Upper lobe of right lung (tissue), 1 donor: ENCODE data around the gene TUBA3E. TPM values are rescaled to one million over a fixed set of nuclear protein-coding genes. Genes with fewer than 3 reads are reported as not detected.
A peak's percentile ranks its signal among the peaks of the same experiment; 100 is the strongest.
"Not testable (repeated sequence)": the region's sequence is repeated elsewhere in the genome, so short reads cannot be mapped to it uniquely, and the experiment has no call there.

Experiments
- ATAC-seq: fragments of 200-7000 bp; cut with Tn5 transposase; one replicate; pipeline ENCODE4 v1.9.1; 2020; ENCODE audit warnings: mild to moderate bottlenecking, moderate library complexity
- DNase-seq: peaks from one replicate; pipeline ENCODE4 v3.0.0-alpha.2; 2020
- H3K27ac ChIP-seq: fragments of 200-600 bp; one replicate; pipeline ENCODE4 v1.8.0; 2022
- H3K27me3 ChIP-seq: fragments of 200-600 bp; one replicate; pipeline ENCODE4 v1.8.0; 2022; ENCODE audit warnings: mild to moderate bottlenecking
- H3K36me3 ChIP-seq: fragments of 200-600 bp; one replicate; pipeline ENCODE4 v1.8.0; 2022
- H3K4me1 ChIP-seq: fragments of 200-600 bp; one replicate; pipeline ENCODE4 v1.8.0; 2022
- H3K4me3 ChIP-seq: fragments of 200-600 bp; one replicate; pipeline ENCODE4 v1.8.0; 2022; ENCODE audit warnings: mild to moderate bottlenecking
- H3K9me3 ChIP-seq: fragments of 200-600 bp; one replicate; pipeline ENCODE4 v1.8.0; 2022
- CTCF ChIP-seq: fragments of 200-600 bp; IDR thresholded peaks from one replicate; pipeline ENCODE4 v1.8.0; 2022; ENCODE audit warnings: antibody characterized with exemption
- intact Hi-C: fragments of 100-400 bp; cut with DNase I; formaldehyde crosslinking; loops from one replicate; pipeline ENCODE4 v1.11.0; 2022
- total RNA-seq: library from RNA; stranded (reverse); fragmentation: NEBNext Ultra II Directional; extraction: Animal tissue kit (Norgen Biotek cat#: 25700); gene quantifications from one replicate; pipeline ENCODE4 v1.2.1, GENCODE V29; 2021
- donor health status: DM: no; HTN: yes; CAD: no; lungs with severe emphysema.

The TUBA3E gene
- total RNA-seq, 1 donor from 2014 or later = not detected

DNA sequence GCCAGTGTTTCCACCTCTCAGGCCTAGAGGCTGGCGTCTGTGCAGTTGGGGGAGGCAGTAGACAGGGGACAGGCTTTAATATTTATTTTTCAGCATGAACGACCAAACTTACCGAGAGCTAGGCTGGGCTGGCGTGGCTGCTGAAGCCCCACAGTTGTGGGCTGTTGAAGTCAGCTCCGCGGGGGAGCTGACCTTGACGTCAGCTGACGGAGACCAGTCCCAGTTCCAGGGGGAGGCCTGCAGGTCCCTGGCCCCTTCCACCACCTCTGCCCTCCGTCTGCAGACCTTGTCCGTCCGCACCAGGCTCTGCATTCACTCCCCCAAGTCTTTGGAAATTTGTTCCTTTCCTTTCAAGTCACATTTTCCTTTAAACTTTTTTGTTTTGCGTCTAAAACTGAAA, 33.4 kb upstream of the TUBA3E start:
- DNase-seq (no peak), ATAC-seq (no peak)
- Histone ChIP-seq H3K4me1 (no peaks in the 10 kb centered on the region), H3K9me3 (no peaks in the 10 kb centered on the region), H3K36me3 (no peaks in the 10 kb centered on the region), H3K27me3 (no peaks in the 10 kb centered on the region), H3K4me3 (no peak overlapping the region), H3K27ac (no peak overlapping the region)
- no peak for TF ChIP-seq CTCF
- intact Hi-C loops = no loop called here

- DNase-seq, H3K4me3 ChIP-seq, ATAC-seq, H3K36me3 ChIP-seq, H3K9me3 ChIP-seq, H3K27me3 ChIP-seq, H3K4me1 ChIP-seq, intact Hi-C loops, H3K27ac ChIP-seq: not testable (repeated sequence)
Observed at GRCh38 chr2:130230907-130231306, 32.7 kb upstream of the TUBA3E start.

GRCh38 chr2:130230376-130230775, 32.1 kb upstream of the TUBA3E start:
- H3K9me3 ChIP-seq, DNase-seq, H3K4me1 ChIP-seq, H3K27ac ChIP-seq, H3K27me3 ChIP-seq, H3K36me3 ChIP-seq, intact Hi-C loops, H3K4me3 ChIP-seq: not testable (repeated sequence)
- peak; percentile 10 for ATAC-seq

DNA sequence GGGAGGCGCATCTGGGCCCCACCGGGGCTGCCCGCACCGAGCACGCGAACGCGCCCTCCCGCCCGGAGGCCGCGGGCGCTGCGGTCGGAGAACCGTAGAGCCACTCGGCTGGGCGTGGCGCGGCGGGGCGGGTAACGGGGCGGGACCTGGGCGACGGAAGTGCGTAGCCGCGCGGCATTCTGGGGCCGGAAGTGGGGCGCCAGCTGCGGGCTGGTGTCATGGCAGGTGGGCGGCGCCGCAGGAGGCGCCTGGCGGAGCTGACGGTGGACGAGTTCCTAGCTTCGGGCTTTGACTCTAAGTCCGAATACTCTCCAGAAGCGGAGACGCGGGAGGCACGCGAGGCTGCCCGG, 30.9 kb upstream of the TUBA3E start:
- H3K36me3 ChIP-seq, H3K27me3 ChIP-seq, intact Hi-C loops, H3K4me3 ChIP-seq, H3K27ac ChIP-seq, H3K9me3 ChIP-seq, DNase-seq, H3K4me1 ChIP-seq: not testable (repeated sequence)
- peak; percentile 51 for ATAC-seq

DNA sequence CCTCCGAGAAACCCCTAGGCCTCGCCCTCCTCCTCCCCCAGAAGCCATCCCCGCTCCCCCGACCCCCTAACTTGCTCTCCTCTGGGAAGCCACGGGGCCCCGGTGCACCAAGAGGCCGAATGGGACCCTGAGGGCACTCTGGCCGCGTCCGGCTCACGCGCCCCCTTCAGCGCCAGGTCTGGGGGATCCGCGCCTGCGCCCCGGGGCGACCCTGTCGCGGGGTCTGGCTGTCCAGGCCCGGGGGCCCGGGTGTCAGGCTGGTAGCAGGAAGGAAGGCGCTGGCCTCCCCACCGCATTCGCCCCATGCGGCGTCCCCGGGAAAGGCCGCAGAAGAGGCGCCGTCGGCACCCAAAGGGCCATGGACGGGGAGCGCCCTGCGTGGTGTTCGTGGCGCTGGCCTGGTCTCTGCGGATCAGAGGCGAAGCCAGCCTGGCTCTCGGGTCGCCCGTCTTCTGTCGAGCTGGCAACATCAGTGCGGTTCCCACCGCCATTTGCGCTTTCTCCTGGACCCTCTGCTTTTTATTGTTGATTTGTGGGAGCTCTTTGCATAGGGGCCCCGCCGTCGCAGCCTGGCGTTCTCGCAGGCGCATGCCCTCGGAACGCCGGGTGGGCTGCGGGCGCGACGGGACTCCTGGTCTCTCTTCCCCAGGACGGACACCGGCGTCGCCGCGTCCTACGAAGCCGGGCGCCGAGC, 30.4 kb upstream of the TUBA3E start:
- H3K36me3 ChIP-seq, ATAC-seq, H3K9me3 ChIP-seq, H3K4me3 ChIP-seq, H3K27ac ChIP-seq, H3K27me3 ChIP-seq, H3K4me1 ChIP-seq, DNase-seq, intact Hi-C loops: not testable (repeated sequence)

GRCh38 chr2:130228005-130228404, 29.8 kb upstream of the TUBA3E start:
- H3K36me3 ChIP-seq, DNase-seq, intact Hi-C loops, H3K4me3 ChIP-seq, H3K27me3 ChIP-seq, ATAC-seq, H3K9me3 ChIP-seq, H3K4me1 ChIP-seq, H3K27ac ChIP-seq: not testable (repeated sequence)

GRCh38 chr2:130222523-130222922, 24.3 kb upstream of the TUBA3E start:
- H3K36me3 ChIP-seq, DNase-seq, H3K4me3 ChIP-seq, intact Hi-C loops, H3K9me3 ChIP-seq, H3K27me3 ChIP-seq, ATAC-seq, H3K4me1 ChIP-seq, H3K27ac ChIP-seq: not testable (repeated sequence)

DNA sequence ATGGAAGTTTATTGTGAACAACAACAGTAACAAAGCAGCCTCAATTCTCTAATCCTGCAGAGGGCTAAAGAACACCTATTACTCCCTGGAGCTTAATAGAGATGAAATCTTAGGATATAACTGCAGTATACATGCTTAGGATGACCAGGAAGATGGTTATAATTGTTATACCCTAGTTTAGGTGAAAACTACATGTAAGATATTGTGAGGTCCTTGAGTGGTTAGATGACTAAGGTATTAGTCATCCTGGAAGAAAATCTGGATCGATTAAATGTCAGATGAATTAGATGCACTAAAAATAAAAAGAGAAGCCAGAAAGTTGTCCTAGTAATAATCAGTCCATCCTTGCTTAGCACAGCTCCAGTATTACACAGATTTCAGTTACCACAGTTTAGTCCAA, 22.3 kb upstream of the TUBA3E start:
- not testable (repeated sequence) for ATAC-seq

GRCh38 chr2:130219147-130219546, 20.9 kb upstream of the TUBA3E start:
- H3K4me1 ChIP-seq, intact Hi-C loops, DNase-seq, H3K9me3 ChIP-seq, ATAC-seq, H3K36me3 ChIP-seq, H3K4me3 ChIP-seq, H3K27ac ChIP-seq, H3K27me3 ChIP-seq: not testable (repeated sequence)

More for the DNA sequence above, 22.3 kb upstream of the TUBA3E start:
- H3K4me3 ChIP-seq, H3K27ac ChIP-seq, H3K36me3 ChIP-seq, H3K4me1 ChIP-seq, intact Hi-C loops, H3K27me3 ChIP-seq, H3K9me3 ChIP-seq, DNase-seq: not testable (repeated sequence)

DNA sequence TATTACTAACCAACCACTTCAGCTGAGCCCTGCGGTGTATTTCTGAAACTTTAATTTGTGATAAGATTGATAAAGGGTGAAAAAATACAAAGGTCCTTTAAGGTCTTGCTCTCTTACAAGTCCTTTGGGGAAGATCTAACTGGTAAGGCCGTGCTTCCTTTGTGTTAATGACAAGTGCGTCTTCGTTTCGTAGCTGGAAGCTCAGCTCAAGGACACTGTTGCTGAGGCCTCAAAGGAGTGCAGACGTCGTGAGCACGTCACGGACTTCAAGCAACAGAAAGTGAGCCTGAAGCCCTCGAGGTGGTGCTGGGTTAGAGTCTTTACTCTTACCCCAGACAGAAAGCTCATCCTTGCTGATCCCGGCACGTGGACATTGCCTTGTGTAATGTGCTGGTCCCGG, 8.8 kb upstream of the TUBA3E start:
- H3K4me3 ChIP-seq, H3K36me3 ChIP-seq, H3K9me3 ChIP-seq, intact Hi-C loops, ATAC-seq, H3K27me3 ChIP-seq, H3K27ac ChIP-seq, H3K4me1 ChIP-seq, DNase-seq: not testable (repeated sequence)

DNA sequence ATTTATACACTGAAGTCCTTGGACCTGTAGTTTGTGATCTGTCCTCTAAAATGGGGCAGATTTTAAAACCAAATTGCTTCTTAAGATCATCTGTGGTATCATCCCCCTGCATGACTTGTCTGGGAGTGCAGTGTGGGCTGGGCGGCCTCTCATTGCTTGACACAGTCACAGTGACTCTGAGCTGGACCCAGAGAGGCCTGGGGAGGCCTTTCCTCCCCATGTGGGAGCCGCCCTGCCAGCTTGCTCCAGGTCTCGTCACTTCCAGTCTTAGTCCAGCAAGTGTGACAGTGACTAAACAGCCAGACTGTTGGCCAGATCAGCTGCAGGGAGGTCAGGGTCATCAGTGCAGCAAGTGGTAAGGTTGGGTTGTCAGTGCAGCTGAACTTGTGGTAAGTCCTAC, 4.9 kb upstream of the TUBA3E start:
- H3K4me1 ChIP-seq, H3K27ac ChIP-seq, DNase-seq, H3K27me3 ChIP-seq, intact Hi-C loops, H3K36me3 ChIP-seq, H3K9me3 ChIP-seq, ATAC-seq, H3K4me3 ChIP-seq: not testable (repeated sequence)

GRCh38 chr2:130202518-130202917, 4.3 kb upstream of the TUBA3E start:
- H3K4me3 ChIP-seq, intact Hi-C loops, H3K9me3 ChIP-seq, H3K36me3 ChIP-seq, H3K27me3 ChIP-seq, H3K27ac ChIP-seq, H3K4me1 ChIP-seq, DNase-seq: not testable (repeated sequence)
- peak; percentile 80 for ATAC-seq

DNA sequence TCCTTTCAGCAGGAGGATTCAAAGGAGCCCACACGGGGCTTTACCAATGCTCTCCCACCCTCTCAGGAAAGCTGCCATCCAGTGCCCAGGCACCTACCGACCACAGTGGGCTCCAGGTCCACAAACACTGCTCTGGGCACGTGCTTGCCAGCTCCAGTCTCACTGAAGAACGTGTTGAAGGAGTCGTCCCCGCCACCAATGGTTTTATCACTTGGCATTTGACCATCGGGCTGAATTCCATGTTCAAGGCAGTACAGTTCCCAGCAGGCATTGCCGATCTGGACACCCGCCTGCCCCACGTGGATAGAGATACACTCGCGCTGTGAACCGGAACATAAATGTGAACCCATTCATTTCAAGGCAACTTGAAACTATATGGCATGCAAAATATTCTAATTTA, 2.2 kb downstream of the TUBA3E start:
- H3K4me3 ChIP-seq, H3K4me1 ChIP-seq, ATAC-seq, DNase-seq, H3K27ac ChIP-seq, H3K36me3 ChIP-seq, intact Hi-C loops, H3K27me3 ChIP-seq, H3K9me3 ChIP-seq: not testable (repeated sequence)

GRCh38 chr2:130195089-130195635, 3.1 kb downstream of the TUBA3E start:
- ATAC-seq, H3K4me1 ChIP-seq, DNase-seq, intact Hi-C loops, H3K27me3 ChIP-seq, H3K27ac ChIP-seq, H3K9me3 ChIP-seq, H3K4me3 ChIP-seq, H3K36me3 ChIP-seq: not testable (repeated sequence)
